Stimulated activated naive CD8-positive, alpha-beta T cell treated with anti-CD3 and anti-CD28 coated beads, Interleukin-15, amount 100 ng/mL, for 72 hours (primary cell): ENCODE measurements around the gene HUWE1.
"Not testable (repeated sequence)": the region's sequence is repeated elsewhere in the genome, so short reads cannot be mapped to it uniquely, and the experiment has no call there.

Source experiments
- ATAC-seq: fragments of 150-1000 bp; cut with Tn5 transposase; 2 replicates; pipeline ENCODE4 v1.10.0; 2021; ENCODE audit warnings: mild to moderate bottlenecking, moderate library complexity
- DNase-seq, 2 donors: peaks; one replicate each; pipeline ENCODE4 v3.0.0; 2021 to 2022
- H3K27ac Mint-ChIP-seq, 2 donors: one replicate each; pipeline ENCODE4 v1.8.0; 2022; ENCODE audit warnings: mild to moderate bottlenecking in 2 of 2, mixed read lengths in 2 of 2, moderate library complexity in 2 of 2
- H3K27me3 Mint-ChIP-seq: one replicate; pipeline ENCODE4 v1.8.0; 2022; ENCODE audit warnings: mixed read lengths
- H3K4me1 Mint-ChIP-seq: one replicate; pipeline ENCODE4 v1.8.0; 2022; ENCODE audit warnings: mild to moderate bottlenecking, mixed read lengths
- H3K4me3 Mint-ChIP-seq, 2 donors: one replicate each; pipeline ENCODE4 v1.8.0; 2022; ENCODE audit warnings: mild to moderate bottlenecking in 2 of 2, mixed read lengths in 2 of 2, moderate library complexity in 1 of 2
- H3K9me3 Mint-ChIP-seq, 2 donors: one replicate each; pipeline ENCODE4 v1.8.0; 2022; ENCODE audit warnings: mixed read lengths in 2 of 2

The HUWE1 gene

GRCh38 chrX:53531255-53531966, 155.1 kb downstream of the HUWE1 start:
- Mint-ChIP-seq H3K27ac (peak overlapping the region in 1 of 2 donors; percentile 94), H3K9me3 (peaks cover 0 to 11% of the 10 kb centered on the region in 2 donors)
- not testable (repeated sequence) for H3K4me3 Mint-ChIP-seq, H3K27me3 Mint-ChIP-seq, H3K4me1 Mint-ChIP-seq, DNase-seq, ATAC-seq

- DNase-seq: no peak
- no peak overlapping the region for H3K4me3 Mint-ChIP-seq
- H3K4me1 Mint-ChIP-seq: no peaks in the 10 kb centered on the region
- ATAC-seq: no peak
- H3K27ac Mint-ChIP-seq: peak overlapping the region in 1 of 2 donors; percentile 42
- H3K27me3 Mint-ChIP-seq: no peaks in the 10 kb centered on the region
- H3K9me3 Mint-ChIP-seq: peaks cover 0 to 11% of the 10 kb centered on the region in 2 donors
Measured at GRCh38 chrX:53526999-53527398, 159.5 kb downstream of the HUWE1 start.

GRCh38 chrX:53511322-53511721, 175.2 kb downstream of the HUWE1 start:
- no peak overlapping the region for H3K4me3 Mint-ChIP-seq
- H3K4me1 Mint-ChIP-seq: no peaks in the 10 kb centered on the region
- DNase-seq (no peak), ATAC-seq (no peak)
- H3K27ac Mint-ChIP-seq: no peak overlapping the region
- H3K27me3 Mint-ChIP-seq: peaks cover 10% of the 10 kb centered on the region
- H3K9me3 Mint-ChIP-seq: no peaks in the 10 kb centered on the region

- H3K4me3 Mint-ChIP-seq, H3K27ac Mint-ChIP-seq, H3K4me1 Mint-ChIP-seq, H3K27me3 Mint-ChIP-seq, H3K9me3 Mint-ChIP-seq, DNase-seq, ATAC-seq: not testable (repeated sequence)
Measured at GRCh38 chrX:53504035-53504434, 182.5 kb downstream of the HUWE1 start.

DNA sequence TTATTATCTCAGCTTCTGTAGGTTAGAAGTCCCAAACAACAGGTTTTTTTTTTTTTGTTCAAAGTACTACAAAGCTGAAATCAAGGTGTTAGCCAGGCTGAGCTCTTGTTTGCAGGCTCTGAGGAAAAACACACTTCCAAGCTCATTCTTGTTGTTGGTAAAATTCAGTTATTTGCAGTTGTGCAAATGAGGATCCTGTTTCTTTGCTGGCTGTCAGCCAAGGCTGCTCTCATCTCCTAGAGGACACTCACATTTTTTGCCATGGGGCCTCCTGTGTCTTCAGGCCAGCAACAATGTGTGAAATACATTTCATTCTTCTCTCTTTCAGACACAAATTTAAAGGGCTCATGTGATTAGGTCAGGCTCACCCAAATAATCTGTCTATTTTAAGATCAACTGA, 192.1 kb downstream of the HUWE1 start:
- H3K4me1 Mint-ChIP-seq: no peaks in the 10 kb centered on the region
- no peak overlapping the region for H3K4me3 Mint-ChIP-seq
- no peaks in the 10 kb centered on the region for H3K27me3 Mint-ChIP-seq
- no peaks in the 10 kb centered on the region for H3K9me3 Mint-ChIP-seq
- ATAC-seq: no peak
- H3K27ac Mint-ChIP-seq: no peak overlapping the region
- DNase-seq: no peak

DNA sequence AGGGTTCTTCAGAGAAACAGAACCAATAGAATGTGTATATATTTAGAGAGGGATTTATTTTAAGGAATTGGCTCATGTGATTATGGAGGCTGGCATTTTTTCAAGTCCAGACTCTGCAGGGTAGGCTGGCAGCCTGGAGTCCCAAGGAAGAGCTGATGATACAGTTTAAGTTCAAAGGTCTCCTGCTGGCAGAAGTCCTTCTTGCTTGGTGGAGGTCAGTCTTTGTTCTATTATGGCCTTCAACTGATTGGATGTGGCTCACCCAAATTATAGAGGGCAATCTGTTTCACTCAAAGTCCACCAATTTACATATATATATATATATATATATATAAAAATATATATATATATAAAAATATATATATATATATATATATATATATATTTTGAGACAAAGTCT, 200.2 kb downstream of the HUWE1 start:
- no peak overlapping the region for H3K4me3 Mint-ChIP-seq

DNA sequence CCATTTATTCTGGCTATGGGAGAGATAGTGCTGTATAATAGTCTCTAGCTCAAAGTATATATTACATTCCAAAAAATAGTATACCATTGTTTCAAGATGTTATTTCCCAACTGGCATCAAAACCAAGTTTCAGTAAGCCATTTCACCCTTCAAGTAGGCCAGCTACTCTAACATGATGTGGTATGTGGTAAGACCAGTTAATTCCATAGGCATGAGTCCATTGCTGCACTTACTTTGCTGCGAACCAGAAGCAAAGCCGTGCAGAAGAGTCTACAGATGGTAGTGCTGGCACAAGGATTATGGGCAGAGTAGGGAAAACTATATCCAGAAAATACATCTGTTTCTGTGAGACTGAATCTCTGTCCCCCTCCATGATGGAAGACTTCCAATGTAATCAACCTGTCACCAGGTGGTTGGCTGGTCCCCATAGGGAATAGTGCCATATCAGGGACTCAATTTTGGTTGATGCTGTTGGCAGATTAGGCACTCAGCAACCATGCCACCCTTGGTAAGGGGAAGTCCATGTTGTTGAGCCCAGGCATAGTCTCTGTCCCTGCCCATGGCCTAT, 202.6 kb downstream of the HUWE1 start:
- no peaks in the 10 kb centered on the region for H3K4me1 Mint-ChIP-seq
- no peak overlapping the region for H3K27ac Mint-ChIP-seq
- H3K4me3 Mint-ChIP-seq: no peak overlapping the region
- no peaks in the 10 kb centered on the region for H3K9me3 Mint-ChIP-seq
- DNase-seq (no peak), ATAC-seq (no peak)
- H3K27me3 Mint-ChIP-seq: peaks cover 14% of the 10 kb centered on the region

More for the DNA sequence above, 200.2 kb downstream of the HUWE1 start:
- Mint-ChIP-seq H3K27me3 (peaks cover 8% of the 10 kb centered on the region), H3K4me1 (no peaks in the 10 kb centered on the region), H3K27ac (no peak overlapping the region), H3K9me3 (no peaks in the 10 kb centered on the region)
- ATAC-seq: no peak
- DNase-seq: no peak

GRCh38 chrX:53483416-53483815, 203.1 kb downstream of the HUWE1 start:
- Mint-ChIP-seq H3K9me3 (no peaks in the 10 kb centered on the region), H3K27ac (no peak overlapping the region), H3K4me1 (no peaks in the 10 kb centered on the region), H3K4me3 (no peak overlapping the region), H3K27me3 (peaks cover 14% of the 10 kb centered on the region)
- no peak for DNase-seq
- ATAC-seq: no peak
